GOT3 (cell line): Measurements from ENCODE around the gene ALDH7A1.
"Not testable (repeated sequence)": the region's sequence is repeated elsewhere in the genome, so short reads cannot be mapped to it uniquely, and the experiment has no call there.

Experiments
- DNase-seq: peaks from one replicate; lab custom pipeline; 2025; ENCODE audit warnings: mixed read lengths; lab: John Stamatoyannopoulos, UW

Gene ALDH7A1

DNA sequence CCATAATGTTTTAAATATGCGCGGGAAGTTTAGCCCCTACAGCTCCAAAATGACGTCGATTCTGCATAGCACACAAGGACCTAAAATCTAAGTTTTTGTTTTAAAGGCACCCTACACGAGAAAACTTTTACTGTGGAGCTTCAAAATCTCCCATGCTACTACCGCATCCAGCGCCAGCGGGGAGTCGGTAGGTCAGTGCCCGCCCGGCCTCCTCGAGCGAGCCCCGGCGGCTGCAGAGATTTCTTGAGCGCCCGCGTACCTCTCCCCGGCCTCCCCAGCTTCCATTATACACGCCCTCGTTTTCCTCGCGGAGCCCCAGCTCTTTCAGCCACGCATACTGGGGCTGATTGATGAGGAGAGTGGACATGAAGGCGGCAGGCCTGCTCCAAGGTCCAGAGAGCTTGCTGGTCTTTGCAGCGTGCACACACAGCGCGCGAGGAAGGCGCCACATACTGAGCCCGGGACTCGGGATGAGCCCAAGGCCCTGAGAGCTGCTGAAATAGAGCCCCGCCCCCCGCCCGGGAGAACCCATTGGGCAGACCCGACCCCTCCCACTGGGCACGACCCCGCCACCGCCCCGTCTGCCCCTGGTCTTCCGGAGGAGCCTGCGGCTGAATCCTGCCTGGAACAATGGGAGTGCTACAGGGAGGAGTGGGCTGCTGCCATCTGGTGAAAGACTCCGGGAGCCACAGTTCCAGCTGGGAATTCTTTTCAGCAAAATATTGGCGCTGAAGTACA lies at the start of gene ALDH7A1:
TSS of gene ALDH7A1 (minus strand) at position 472 of the 738 bp plus-strand sequence. CDS start at position 451, 21 bp downstream.
- peak; percentile 87 for DNase-seq

DNA sequence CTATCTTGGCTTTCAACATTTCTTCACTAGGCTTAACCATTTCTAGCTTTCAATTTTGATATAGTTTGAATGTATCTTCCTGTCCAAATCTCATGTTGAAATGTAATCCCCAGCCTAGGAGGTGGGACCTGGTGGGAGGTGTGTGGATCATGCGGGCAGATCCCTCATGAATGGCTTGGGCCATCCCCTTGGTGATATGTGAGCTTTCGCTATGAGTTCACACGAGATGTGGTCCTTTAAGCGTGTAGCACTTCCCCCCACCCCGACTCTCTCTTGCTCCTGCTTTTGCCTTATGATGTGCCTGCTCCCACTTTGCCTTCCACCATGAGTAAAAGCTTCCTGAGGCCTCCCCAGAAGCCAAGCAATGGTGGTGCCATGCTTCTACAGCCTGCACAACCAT lies 46.4 kb upstream of the ALDH7A1 start:
- no peak for DNase-seq

DNA sequence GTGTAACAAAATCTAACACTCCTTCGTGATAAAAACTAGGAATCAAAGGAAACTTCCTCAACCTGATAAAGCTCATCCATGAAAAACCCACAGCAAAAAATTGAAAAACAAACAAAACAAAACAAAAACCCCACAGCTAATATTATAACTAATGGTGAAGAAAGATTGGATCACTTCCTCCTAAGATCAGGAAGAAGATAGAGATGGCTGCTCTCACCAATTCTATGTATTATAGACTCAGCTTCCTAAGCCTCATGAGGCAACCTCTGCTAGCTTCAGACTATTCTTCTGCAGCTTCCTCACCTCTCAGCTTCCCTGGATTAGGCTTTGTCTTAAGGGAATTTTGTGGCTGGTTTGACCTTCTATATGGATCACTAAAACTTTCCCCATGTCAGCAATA lies 45.8 kb upstream of the ALDH7A1 start:
- no peak for DNase-seq

GRCh38 chr5:126636956-126637355 lies 41.9 kb upstream of the ALDH7A1 start:
- DNase-seq: no peak

DNA sequence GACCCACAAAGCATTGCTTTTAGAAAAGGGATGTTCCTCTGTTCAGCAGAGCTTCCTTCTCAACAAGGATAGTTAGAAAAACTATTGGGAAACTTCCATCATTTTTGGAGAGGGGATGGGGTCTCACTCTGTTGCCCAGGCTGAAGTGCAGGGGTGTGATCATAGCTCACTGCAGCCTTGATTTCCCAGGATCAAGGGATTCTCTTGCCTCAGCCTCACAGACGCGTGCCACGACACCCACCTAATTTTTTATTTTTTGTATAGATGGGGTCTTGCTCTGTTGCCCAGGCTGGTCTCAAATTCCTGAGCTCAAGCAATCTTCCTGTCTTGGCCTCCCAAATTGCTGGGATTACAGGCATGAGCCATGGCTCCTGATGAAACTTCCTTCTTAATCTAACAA lies 40.6 kb upstream of the ALDH7A1 start:
- DNase-seq: no peak

GRCh38 chr5:126633552-126633951 lies 38.5 kb upstream of the ALDH7A1 start:
- no peak for DNase-seq

- DNase-seq: no peak
These were observed 36.9 kb upstream of the ALDH7A1 start for GRCh38 chr5:126631920-126632319.

DNA sequence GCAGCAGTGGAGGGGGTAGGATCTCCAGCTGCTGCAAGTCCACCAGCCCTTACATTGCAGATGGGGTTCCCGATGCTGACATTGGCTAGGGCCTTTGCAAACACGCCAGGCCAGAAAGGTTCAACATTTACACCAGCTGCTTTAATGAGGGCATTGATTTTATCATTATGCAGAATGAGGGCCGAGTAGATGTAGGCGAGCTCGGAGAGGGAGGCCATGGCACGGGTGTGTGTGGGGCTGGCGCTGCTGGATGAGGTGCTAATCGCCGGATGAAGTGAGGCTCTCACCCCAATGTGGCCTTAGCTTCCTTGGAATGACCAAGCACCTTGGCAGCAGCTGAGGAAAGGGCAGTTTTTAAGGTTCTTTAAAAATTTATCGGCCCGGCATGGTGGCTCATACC lies 33.1 kb upstream of the ALDH7A1 start:
- no peak for DNase-seq

- no peak for DNase-seq
These were observed 29.5 kb upstream of the ALDH7A1 start for GRCh38 chr5:126624534-126624933.

GRCh38 chr5:126619781-126620180 lies 24.8 kb upstream of the ALDH7A1 start:
- no peak for DNase-seq

- not testable (repeated sequence) for DNase-seq
These were observed 22.6 kb upstream of the ALDH7A1 start for GRCh38 chr5:126617603-126618002.

- no peak for DNase-seq
These were observed 20.3 kb upstream of the ALDH7A1 start for GRCh38 chr5:126615286-126615685.

GRCh38 chr5:126613941-126614592 lies 19.0 kb upstream of the ALDH7A1 start:
- no peak for DNase-seq

DNA sequence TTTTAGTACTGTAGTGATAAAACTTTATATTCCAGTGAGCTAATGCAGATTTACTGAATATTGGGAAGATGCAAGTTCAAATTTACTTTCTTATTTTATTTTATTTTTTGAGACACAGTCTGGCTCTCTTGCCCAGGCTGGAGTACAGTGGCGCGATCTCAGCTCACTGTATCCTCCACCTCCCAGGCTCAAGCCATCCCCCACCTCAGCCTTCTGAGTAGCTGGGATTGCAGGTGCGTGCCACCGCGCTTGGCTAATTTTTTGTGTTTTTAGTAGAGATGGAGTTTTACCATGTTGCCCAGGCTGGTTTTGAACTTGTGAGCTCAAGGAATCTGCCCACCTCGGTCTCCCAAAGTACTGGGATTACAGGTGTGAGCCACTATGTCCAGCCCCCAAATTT lies 15.6 kb upstream of the ALDH7A1 start:
- DNase-seq: no peak

GRCh38 chr5:126610160-126610559 lies 15.1 kb upstream of the ALDH7A1 start:
- no peak for DNase-seq

- no peak for DNase-seq
These were observed 10.5 kb upstream of the ALDH7A1 start for GRCh38 chr5:126605525-126605924.

GRCh38 chr5:126603402-126603991 lies 8.5 kb upstream of the ALDH7A1 start:
- DNase-seq: no peak

- DNase-seq: peak; percentile 64
These were observed 5.9 kb upstream of the ALDH7A1 start, which contains the start of gene PHAX for GRCh38 chr5:126600631-126601511. TSS of gene PHAX (plus strand) at chr5:126600947. CDS start at chr5:126600963, 16 bp downstream.

DNA sequence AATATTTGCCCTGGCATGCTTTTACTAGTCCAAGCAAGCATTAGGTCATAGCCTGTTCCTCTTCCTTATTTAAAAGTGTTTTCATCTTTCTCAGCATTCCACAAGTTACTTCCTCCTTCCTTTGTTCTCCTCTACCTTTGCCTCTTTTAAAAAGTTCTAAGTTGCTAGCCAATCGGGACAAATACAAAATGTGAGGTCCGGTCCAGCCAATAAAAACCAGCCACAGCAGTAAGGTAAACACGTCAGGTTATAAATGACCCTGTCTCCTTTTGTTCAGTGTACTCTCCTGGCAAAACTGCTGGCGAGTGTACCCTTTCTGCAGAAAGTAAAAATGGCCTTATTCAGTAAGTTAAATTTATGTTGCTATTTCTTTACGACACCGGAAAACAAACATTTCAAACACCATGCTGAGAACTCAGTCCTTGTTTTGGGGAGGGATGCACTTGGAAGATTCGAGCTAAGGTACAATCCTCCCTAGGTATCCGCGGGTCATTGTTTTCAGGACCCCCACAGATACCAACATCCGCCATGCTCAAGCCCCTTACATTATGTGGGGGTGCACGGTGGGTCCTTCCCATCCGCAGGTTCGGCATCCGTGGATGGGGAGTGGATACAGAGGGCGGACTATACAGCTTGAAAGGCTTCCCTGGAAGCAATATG lies 5.1 kb upstream of the ALDH7A1 start:
- DNase-seq: not testable (repeated sequence)

DNA sequence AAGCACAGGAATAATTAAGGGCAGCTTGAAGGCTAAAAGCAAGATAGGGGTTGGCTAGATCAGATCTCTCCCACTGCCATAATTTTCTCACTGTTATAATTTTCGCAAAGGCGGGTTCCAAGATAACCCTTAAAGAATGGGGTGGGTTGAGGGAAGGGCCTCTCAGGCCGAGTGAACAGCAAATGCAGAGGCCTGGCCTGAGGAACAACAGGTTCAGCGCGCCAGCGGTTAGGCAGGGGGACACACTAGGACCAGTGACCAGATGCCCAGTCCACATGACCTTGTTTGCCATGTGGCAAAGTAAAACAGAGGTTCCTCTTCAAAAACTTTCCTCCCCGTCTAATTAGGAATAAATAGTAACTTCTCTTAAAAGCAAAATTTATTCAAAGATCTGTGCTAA lies 4.5 kb upstream of the ALDH7A1 start:
- DNase-seq: no peak

DNA sequence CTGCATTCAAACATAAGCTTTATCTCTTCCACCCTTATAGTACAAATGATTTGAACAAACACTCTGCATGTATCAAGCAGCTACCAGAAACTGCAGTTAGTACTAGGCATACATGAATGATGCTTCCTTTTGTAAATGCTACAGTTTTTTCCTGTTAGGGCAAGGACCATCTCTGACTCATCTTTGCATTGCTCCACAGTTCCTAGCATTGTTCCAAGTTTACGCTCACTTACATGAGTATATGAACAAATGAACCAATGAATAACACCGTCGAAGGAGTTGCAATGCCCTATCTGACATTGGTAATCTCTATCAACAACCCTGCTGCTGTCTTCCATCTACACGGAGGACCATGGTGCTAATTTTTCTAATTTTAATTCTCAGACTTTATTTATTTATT lies 2.1 kb upstream of the ALDH7A1 start:
- DNase-seq: no peak
